ENCODE measurements around the gene ASAP2.

DNA sequence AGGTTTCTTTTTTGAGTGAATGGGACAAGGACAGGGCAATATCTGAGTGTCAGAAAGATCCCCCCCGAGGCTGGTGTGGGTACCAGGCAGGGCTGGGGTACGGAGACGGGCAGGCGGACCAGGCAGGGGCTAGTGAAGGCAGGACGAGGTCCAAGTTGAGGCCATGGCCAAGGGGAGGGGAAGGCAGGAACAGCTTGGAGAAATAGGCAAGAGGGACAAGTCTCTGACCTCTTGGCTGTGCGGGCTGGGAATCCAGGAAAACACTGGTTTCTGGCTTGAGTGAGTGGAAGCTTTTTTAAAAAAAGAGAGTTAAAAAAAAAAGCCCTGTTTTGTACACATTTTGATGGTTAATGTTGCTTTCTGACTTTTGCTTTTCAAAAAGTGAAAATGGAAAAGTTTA lies 30.3 kb downstream of the ASAP2 start:
- TF ChIP-seq POLR2AphosphoS5 (IDR thresholded peaks at IDR 0.05; ENCODE audit: low read depth, low read length) (no peak), SIN3A (IDR thresholded peaks at IDR 0.05; ENCODE audit: borderline replicate concordance, insufficient read depth, low read length) (no peak), TAF1 (IDR thresholded peaks at IDR 0.05; ENCODE audit: borderline replicate concordance, insufficient read depth, low read length) (no peak), FOXP2 (optimal IDR thresholded peaks at IDR 0.05; ENCODE audit: borderline replicate concordance, extremely low read depth, extremely low read length, insufficient read depth) (no peak)
- TF ChIP-seq, protein P1, sequence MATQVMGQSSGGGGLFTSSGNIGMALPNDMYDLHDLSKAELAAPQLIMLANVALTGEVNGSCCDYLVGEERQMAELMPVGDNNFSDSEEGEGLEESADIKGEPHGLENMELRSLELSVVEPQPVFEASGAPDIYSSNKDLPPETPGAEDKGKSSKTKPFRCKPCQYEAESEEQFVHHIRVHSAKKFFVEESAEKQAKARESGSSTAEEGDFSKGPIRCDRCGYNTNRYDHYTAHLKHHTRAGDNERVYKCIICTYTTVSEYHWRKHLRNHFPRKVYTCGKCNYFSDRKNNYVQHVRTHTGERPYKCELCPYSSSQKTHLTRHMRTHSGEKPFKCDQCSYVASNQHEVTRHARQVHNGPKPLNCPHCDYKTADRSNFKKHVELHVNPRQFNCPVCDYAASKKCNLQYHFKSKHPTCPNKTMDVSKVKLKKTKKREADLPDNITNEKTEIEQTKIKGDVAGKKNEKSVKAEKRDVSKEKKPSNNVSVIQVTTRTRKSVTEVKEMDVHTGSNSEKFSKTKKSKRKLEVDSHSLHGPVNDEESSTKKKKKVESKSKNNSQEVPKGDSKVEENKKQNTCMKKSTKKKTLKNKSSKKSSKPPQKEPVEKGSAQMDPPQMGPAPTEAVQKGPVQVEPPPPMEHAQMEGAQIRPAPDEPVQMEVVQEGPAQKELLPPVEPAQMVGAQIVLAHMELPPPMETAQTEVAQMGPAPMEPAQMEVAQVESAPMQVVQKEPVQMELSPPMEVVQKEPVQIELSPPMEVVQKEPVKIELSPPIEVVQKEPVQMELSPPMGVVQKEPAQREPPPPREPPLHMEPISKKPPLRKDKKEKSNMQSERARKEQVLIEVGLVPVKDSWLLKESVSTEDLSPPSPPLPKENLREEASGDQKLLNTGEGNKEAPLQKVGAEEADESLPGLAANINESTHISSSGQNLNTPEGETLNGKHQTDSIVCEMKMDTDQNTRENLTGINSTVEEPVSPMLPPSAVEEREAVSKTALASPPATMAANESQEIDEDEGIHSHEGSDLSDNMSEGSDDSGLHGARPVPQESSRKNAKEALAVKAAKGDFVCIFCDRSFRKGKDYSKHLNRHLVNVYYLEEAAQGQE (IDR thresholded peaks at IDR 0.05; ENCODE audit: insufficient read depth in 1 of 2, low read depth in 2 of 2, low read length in 2 of 2): no peak

Measured in PFSK-1 (cell line).